HG03571 (cell line): ENCODE measurements around the gene KCNH3.
"Not testable (repeated sequence)": the region's sequence is repeated elsewhere in the genome, so short reads cannot be mapped to it uniquely, and the experiment has no call there.

Source experiments
- ATAC-seq: cut with Tn5 transposase; IDR thresholded peaks from one replicate; pipeline ENCODE4 v1.9.1; 2021; ENCODE audit not compliant: unreplicated experiment

The KCNH3 gene

DNA sequence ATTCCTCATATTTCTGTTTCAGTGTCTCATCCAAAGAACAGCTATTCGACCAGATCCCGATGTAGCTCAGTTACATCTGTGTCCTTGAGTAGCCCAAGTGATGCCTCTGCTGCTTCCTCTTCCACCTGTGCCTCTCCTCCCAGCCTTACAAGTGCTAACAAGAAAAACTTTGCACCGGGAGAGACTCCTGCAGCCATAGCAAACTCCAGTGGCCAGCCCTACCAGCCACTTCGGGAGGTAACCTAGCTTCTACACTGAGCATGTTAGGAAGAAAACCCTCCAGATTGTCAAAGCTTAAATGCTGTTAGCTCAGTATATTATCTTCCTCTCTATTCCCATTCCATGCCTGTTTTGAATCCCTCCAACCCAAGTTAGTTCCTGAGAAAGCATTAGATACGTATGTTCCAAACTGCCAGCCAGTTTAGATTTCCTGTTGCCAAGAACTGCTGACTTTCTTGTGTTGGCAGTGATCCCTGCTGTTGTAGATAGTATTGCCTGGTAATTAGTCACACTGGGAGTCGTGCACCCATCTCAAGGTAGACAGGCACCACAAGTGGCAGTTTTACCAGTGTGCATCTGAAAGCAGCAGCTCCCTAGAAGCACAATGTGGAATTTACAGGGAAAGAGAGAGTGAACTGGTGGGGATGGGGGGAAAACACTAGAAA lies 14.0 kb upstream of the KCNH3 start:
- ATAC-seq = no peak

DNA sequence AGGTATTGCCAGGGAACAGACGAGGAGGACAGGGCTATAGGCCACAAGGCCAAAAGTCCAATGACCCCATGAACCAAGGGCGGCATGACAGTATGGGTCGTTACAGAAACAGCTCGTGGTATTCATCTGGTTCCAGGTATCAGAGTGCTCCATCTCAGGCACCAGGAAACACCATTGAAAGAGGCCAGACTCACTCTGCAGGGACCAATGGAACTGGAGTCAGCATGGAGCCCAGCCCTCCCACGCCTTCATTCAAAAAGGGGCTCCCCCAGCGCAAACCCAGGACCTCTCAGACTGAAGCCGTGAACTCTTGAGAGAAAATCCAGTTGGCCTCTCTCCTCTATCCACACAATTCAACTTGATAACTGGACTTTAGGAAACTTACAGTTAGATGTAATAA lies 12.9 kb upstream of the KCNH3 start:
- ATAC-seq = no peak

DNA sequence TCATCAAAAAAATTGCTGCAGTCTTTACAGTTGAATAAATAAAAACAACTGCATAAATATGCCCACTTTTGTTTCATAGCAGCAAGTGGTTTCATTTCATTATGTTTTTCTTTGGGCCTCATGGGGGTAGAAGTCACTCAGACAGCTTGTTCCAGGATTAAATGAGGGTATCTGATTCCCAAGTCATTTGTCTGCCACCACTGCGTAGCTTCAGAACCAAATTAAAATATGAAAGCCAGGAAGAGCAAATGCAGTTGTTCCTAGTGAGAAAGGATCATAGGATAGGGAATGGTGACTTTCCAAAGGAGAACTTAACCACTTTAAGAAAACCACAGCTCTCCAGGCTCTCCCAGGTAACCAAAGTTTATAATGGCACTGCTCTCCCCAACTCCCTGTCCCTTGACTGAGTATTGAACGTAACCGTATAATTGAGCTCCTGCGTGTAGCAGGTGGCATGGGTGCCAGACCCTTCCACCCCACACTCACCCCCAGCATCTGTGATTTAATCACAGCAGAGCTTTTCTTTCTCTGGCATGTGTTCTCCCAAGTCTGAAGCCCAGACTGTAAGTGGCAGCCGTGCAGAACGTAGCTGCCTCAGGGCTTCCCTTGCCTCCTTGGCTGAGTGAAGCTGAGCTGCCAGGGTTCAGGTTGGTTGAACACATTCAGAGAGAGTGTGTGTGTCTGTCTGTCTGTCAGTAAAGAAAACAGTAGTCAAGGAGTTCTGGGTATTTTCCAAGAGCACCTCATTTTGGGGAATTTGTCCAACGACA lies 11.3 kb upstream of the KCNH3 start:
- ATAC-seq = no peak

GRCh38 chr12:49529414-49529813 lies 9.4 kb upstream of the KCNH3 start:
- no peak for ATAC-seq

DNA sequence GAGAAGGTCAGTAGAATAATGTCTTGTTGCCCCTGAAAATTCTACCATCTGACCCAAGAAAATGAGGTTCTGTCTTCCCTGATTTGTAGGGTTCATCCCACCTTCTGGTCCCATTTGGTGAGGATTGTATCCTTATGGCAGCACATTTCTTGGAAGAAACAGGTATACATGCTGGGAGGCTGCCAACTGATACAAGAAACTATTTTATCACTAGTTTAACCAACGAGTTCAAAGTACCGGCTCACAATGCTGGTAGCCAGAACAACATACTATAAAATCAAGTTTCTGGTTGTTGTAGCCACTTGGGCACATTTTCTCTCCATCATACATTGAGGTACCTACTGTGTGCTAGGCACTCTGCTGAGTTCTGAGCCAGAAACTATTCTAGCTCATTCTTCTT lies 7.1 kb upstream of the KCNH3 start:
- no peak for ATAC-seq

DNA sequence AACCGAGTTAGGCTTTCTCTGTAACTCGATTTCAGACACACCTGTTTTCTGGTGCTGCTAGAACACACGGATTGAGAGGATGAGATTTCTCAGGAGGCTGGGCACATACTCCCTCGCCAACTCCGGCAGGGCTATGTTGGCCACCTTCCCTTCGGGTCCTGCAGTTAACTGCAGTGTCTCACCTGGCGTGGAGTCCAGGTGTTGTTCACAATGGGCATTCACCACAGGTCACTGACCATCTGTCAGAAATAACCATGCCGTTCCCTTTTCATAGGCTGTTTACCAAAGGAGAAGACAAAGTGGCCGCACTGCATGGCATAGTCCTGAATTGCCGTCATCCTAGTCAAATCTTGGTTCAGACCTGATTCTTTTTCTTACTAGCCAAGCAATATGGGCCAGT lies 5.5 kb upstream of the KCNH3 start:
- no peak for ATAC-seq

DNA sequence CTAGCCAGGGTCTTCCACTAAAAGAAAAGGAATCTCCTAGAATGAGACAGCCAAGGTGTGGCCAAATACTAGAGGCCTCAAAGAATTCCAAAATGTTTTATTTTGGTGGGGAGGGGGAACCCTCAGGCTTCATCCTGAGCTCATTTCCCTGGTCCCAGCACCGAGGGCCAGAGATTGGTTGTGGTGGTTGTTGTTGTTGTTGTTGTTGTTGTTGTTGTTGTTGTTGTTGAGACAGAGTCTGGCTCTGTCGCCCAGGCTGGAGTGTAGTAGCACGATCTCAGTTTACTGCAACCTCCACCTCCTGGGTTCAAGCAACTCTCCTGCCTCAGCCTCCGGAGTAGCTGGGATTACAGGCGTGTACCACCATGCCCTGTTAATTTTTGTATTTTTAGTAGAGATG lies 4.7 kb upstream of the KCNH3 start:
- ATAC-seq = not testable (repeated sequence)

DNA sequence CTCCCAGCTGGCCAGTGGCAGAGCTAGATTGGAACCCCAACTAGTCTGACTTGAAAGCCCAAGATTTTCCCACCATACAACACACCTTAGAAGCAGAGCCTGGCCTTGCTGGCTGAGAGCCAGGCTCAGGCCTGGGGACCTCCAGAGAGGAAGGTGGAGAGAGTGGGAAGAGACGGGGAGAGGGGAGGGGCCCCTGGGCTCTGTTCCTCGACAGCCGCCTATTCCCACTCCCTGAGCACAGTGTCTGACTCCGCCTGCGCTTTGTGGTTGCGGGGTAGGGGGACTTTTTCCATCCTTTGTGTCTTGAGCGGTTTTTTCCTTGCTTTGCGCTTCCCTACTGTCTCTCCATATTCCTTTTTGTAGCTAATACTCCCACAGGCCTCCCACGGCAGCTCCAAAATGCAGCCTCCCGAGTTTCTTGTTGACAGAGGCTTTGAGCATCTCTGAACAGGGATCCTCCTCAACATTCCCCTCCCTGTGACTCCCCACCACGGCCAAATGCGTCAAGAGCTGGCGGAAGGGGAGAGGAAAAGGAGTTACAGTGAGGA lies 4.0 kb upstream of the KCNH3 start:
- ATAC-seq = no peak

DNA sequence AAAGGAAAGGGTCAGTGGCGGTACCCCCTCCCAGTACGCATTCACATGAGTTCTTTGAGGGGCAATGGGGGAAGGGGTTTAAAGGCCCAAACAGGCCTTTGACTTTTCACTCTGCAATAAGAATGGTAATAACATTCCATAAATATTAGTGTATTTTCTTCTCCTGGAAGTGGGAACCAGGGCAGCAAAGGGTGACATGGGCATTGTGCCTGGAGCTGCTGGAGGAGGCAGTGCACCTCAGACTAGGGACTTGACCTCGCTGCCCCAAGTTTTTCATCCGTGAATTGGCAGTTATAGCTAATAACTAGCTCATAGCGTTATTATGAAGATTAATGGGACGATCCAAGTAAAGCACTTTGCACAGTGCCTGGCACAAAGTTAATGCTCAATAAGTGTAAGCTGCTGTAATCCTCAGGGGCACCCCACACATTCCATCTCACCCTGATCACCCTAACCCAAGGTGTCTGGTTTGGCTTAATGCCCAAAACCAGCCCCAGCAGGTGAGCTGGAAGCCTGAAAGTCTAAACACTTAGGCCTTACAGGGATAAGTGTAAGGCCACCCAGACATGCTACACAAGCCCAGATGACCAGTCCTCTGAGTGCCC lies 2.8 kb upstream of the KCNH3 start:
- no peak for ATAC-seq

DNA sequence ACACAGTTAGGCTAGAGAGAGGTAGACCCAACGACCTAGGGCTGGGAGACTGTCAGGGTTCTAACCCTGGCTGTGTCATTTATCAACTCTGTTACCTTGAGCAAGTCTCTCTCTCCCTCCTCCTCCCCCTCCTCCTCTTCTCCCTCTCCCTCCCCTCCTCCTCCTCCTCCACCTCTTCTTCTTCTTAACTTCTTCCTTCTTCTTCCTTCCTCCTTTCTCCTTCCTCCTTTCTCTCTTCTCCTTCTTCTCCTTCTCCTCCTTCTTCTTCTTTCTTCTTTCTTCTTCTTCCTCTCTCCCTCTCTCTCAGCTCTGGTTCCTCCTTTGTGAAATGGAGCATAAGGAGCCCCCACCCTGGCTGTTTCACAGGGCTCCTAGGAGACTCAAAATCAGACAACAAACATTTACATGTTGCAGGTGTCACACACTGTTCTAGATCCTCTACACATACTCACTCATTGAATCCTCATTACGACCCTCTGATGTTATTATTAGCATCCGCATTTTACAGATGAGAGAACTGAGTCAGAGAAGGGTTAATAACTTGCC lies 2.2 kb upstream of the KCNH3 start:
- ATAC-seq = no peak

DNA sequence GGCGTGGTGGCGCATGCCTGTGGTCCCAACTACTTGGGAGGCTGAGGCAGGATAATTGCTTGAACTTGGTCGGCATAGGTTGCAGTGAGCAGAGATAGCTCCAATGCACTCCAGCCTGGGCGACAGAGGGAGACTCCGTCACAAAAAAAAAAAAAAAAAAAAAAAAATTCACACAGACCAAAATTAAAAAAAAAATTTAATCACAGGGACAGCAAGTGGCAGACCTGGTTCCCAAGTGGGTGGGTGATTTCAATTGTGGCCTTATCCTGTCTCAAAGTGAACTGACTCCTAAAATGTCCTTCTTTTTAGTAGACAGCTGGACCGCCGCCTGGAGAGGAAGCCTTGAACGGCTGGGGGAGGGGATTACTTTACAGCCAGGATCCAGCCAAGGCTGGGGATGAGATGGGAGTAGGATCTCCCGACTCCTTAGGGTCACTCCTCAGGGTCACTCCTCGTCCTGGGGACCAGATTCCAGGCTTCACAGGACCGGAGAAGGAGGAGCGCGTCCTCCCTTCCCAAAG lies 1.5 kb upstream of the KCNH3 start:
- no peak for ATAC-seq

GRCh38 chr12:49537752-49538509 lies 899 bp upstream of the KCNH3 start:
- no peak for ATAC-seq

DNA sequence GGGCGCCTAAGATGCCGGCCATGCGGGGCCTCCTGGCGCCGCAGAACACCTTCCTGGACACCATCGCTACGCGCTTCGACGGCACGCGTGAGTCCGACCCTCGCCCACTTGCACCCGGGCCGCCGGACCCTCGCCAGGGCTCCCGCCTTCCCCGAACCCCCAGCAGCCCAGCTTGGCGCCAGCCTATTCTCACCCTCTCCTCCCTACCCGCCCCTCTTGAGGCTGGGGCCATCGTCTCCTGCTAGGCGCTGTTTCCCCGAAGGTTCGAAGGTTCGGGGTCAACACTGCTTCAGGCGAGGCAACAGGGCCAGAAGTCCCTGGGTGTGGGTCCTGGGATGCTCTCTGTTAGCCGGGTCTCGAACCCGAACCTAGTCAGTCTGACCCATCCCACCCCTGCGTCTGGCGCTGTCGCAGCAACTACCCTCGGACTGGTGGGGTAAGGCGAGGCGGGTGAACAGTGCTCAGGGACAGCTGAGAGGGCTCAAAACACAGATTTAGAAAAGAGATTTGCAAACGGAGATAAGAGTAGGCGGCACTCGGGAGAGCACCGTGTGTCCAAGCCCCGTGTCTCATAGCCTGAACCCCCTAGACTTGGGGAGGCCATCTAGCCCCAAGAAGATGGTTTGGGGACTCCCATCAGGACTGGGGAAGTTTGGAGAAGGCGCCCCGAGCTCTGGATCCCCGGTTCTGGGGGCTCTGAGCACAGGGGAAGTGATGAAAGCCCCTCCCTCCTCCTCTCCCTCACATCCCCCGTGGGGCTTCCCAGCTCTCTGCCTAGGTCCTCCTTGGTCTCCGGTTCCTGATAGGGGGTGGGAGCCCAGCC lies 787 bp downstream of the KCNH3 start:
- ATAC-seq = no peak

DNA sequence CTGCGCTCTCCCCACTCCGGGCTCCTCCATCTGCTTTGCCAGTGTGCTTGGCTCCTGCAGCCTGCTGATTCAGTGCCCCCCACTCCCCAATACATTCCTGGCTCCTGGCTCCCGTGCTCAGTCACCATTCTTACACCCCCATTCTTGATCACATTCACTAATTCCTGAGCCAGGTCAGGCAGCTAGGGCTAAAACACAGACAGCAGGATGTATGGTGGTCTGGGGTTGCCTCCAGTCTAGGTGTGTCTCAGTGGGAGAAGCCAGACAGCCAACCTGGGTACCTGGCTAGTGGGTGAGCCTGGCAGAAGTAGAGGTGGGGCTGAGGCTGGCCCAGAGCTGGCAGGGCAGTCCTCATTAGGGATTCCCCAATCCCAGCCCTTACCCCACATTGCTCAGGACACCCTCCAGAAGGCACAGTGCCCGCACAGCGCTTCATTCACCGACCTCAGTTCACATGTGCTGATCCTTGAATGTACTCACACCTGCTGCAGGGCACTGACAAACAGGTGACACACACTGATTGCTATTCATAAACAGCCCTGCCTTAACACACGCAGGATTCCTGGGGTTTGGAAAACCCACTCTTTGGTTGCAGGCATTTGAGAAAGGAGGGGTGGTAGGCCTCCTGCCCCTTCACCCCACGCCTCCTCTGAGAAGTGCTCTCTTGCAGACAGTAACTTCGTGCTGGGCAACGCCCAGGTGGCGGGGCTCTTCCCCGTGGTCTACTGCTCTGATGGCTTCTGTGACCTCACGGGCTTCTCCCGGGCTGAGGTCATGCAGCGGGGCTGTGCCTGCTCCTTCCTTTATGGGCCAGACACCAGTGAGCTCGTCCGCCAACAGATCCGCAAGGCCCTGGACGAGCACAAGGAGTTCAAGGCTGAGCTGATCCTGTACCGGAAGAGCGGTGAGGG lies 1.7 kb downstream of the KCNH3 start:
- no peak for ATAC-seq

DNA sequence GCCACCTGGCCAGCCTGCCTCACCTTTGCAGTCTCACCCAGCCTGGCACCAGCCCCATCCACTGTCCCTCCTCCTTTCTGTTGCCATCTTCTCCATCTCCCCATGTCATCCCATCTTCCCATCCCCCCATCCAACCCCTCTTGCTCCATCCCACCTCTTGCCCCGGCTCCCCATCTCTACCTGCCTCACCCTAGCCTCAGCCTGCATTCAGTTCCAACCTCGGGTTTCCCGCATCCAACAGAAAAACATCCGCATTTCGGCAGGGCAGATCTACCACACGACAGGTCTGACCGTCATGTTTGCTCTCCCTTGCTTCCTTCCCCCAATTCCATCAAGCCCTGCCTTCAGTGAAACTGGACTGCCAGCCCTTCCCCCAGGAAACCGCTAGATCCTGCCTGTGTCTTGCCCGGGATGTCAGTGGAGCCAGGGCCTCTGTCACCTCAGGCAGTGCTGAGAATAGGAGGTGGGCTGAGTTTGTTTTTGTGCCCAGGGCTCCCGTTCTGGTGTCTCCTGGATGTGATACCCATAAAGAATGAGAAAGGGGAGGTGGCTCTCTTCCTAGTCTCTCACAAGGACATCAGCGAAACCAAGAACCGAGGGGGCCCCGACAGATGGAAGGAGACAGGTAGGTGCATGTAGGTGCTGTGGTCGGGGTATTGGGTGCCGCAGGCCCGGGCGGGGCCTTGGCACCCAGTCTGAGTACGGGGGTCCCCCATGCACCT lies 2.5 kb downstream of the KCNH3 start:
- ATAC-seq = no peak

DNA sequence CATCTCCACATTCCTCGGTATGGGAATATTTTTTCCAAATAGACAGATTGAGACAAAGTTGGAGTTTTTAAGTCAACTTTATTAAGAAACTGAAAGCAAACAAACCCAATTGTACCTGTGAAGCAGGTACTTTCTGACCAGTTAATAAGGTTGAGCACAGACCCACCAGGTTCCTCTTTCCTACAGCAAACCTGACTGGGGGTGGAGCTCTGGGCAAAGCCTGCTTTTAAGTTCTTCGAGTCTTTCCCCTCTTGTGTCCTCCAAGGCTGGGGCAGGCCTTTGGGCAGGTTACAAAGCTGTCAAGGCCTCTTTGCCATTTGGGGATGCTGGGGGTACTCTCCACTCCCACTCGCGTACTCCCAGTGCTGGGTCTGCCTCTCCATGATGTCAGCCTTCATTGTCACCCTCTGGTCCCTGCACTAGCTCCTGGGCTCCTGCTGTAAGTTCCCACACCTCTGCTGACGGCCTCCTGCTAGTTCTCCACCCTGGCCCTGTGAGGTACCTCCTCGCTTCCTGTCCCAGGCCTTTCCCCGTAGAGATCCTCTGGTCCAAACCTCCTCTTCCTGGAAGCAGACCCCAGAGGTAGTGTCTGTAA lies 3.2 kb downstream of the KCNH3 start:
- ATAC-seq = no peak

- ATAC-seq = no peak
Measured at GRCh38 chr12:49542592-49543160, 3.8 kb downstream of the KCNH3 start.
